Lower lobe of right lung (tissue), 2 donors: ENCODE results near the gene HAND2. TPM values are rescaled to one million over a fixed set of nuclear protein-coding genes. Genes with fewer than 3 reads are reported as not detected.
A peak's percentile ranks its signal among the peaks of the same experiment; 100 is the strongest.

Experiments
- ATAC-seq, 2 donors: fragments of 200-7000 bp; cut with Tn5 transposase; one replicate each; pipeline ENCODE4 v1.9.1; 2020 to 2022; ENCODE audit warnings: mild to moderate bottlenecking in 2 of 2, moderate library complexity in 2 of 2
- DNase-seq: peaks from one replicate; pipeline ENCODE4 v3.0.0-alpha.2; 2020
- H3K27ac ChIP-seq: fragments of 200-600 bp; one replicate; pipeline ENCODE4 v1.8.0; 2022
- H3K27me3 ChIP-seq: fragments of 200-600 bp; one replicate; pipeline ENCODE4 v1.8.0; 2022; ENCODE audit warnings: low read depth
- H3K36me3 ChIP-seq: fragments of 200-600 bp; one replicate; pipeline ENCODE4 v1.8.0; 2022; ENCODE audit warnings: mild to moderate bottlenecking
- H3K4me1 ChIP-seq: fragments of 200-600 bp; one replicate; pipeline ENCODE4 v1.8.0; 2022
- H3K4me3 ChIP-seq: fragments of 200-600 bp; one replicate; pipeline ENCODE4 v1.8.0; 2022; ENCODE audit warnings: mild to moderate bottlenecking
- H3K9me3 ChIP-seq: fragments of 200-600 bp; one replicate; pipeline ENCODE4 v1.8.0; 2022
- CTCF ChIP-seq: fragments of 200-600 bp; IDR thresholded peaks from one replicate; pipeline ENCODE4 v1.8.0; 2022; ENCODE audit warnings: antibody characterized with exemption, mild to moderate bottlenecking
- intact Hi-C: fragments of 100-400 bp; cut with DNase I; formaldehyde crosslinking; loops from one replicate; pipeline ENCODE4 v1.11.0; 2022
- total RNA-seq: library from RNA; stranded (reverse); fragmentation: NEBNext Ultra II Directional; extraction: Animal tissue kit (Norgen Biotek cat#: 25700); gene quantifications from one replicate; pipeline ENCODE4 v1.2.1, GENCODE V29; 2021
- donor health status: DM: no; HTN: yes; CAD: no; lungs with severe emphysema.

HAND2 gene
- total RNA-seq, 1 donor from 2014 or later = 0.35 TPM

GRCh38 chr4:173536808-173537429 lies 6.9 kb upstream of the HAND2 start:
- TF ChIP-seq CTCF = no peak
- Histone ChIP-seq H3K4me3 (no peak overlapping the region), H3K36me3 (no peaks in the 10 kb centered on the region), H3K27ac (no peak overlapping the region), H3K9me3 (no peaks in the 10 kb centered on the region), H3K27me3 (peaks cover 97% of the 10 kb centered on the region), H3K4me1 (peaks cover 17% of the 10 kb centered on the region)
- ATAC-seq = peak in 1 of 2 donors; percentile 34
- intact Hi-C loops = no loop called here
- DNase-seq = no peak

GRCh38 chr4:173535957-173536356 lies 5.9 kb upstream of the HAND2 start:
- H3K27ac ChIP-seq = no peak overlapping the region
- H3K36me3 ChIP-seq = no peaks in the 10 kb centered on the region
- no peak for ATAC-seq
- H3K9me3 ChIP-seq = no peaks in the 10 kb centered on the region
- no peak for DNase-seq
- intact Hi-C loops = no loop called here
- no peak overlapping the region for H3K4me3 ChIP-seq
- H3K27me3 ChIP-seq = peaks cover 99% of the 10 kb centered on the region
- H3K4me1 ChIP-seq = peaks cover 17% of the 10 kb centered on the region
- TF ChIP-seq CTCF = no peak

DNA sequence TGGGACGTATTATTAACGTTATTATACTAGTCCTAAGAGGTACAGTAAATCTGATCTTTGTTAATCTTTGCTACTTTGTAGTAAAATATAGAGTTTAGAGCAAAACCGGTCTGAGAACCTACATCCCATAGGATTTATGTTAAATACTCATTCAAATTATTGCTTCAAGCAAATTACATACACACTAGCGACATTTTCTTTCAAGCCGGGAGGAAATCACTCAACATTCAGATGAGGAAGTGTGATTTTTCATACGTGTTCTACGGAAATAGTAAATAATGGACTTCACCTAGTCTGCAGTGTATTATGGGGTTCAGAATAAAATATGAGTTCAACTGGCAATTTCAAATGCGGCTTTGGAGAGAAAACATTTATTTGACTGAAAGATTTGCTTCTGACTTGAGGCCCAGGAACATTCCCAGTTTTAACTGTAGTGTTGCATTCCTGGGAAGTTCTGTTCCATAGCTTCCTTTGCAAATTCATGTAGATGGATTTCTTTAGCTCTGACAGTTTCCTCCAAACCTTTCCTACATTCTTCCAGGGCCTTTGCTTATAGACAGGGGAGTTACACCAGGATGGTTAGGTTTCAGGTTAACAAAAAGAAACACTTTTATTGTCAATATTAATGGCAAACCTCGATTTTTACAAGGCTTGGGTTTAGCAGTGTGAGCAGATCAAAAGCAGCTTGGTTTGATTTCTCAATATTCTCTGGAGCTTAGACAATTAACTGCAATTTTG lies 5.3 kb upstream of the HAND2 start:
- DNase-seq (no peak), ATAC-seq (no peak)
- no peak for TF ChIP-seq CTCF
- Histone ChIP-seq H3K27ac (no peak overlapping the region), H3K36me3 (no peaks in the 10 kb centered on the region), H3K9me3 (no peaks in the 10 kb centered on the region), H3K4me3 (no peak overlapping the region), H3K27me3 (peaks cover 100% of the 10 kb centered on the region), H3K4me1 (peaks cover 23% of the 10 kb centered on the region)
- intact Hi-C loops = no loop called here

DNA sequence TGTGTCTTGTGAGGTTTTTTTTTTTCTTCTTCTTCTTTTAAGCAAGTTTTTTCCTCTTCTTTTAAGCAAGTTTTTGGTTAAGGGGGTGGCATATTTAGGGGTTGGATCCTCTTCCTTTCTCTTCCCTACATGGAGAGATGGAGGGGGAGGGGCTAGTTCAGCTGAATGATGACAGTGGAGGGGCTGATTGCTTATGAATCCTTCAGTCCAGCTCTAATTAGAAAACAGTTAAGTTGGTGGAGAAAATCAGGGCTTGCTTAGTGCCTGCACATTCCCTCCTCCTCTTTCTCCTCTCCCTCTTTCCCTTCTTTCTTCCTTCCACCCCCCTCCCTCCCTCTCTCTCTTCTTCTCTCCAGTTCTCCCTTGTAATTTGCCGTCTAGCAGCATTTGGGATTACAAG lies 4.4 kb upstream of the HAND2 start:
- ATAC-seq (no peak), DNase-seq (no peak)
- Histone ChIP-seq H3K27me3 (peaks cover 100% of the 10 kb centered on the region), H3K36me3 (no peaks in the 10 kb centered on the region), H3K27ac (no peak overlapping the region), H3K4me3 (no peak overlapping the region), H3K4me1 (peaks cover 29% of the 10 kb centered on the region), H3K9me3 (no peaks in the 10 kb centered on the region)
- intact Hi-C loops = no loop called here
- TF ChIP-seq CTCF = no peak

- intact Hi-C loops = no loop called here
- DNase-seq = no peak
- no peaks in the 10 kb centered on the region for H3K36me3 ChIP-seq
- H3K4me1 ChIP-seq = peaks cover 21% of the 10 kb centered on the region
- peaks cover 97% of the 10 kb centered on the region for H3K27me3 ChIP-seq
- no peak for TF ChIP-seq CTCF
- no peak overlapping the region for H3K27ac ChIP-seq
- no peak for ATAC-seq
- no peak overlapping the region for H3K4me3 ChIP-seq
- no peaks in the 10 kb centered on the region for H3K9me3 ChIP-seq
These were observed 2.9 kb upstream of the HAND2 start for GRCh38 chr4:173532725-173533511.
